Neuronal stem cell (in vitro differentiated cells): ENCODE results near the gene DCTN1.
A peak's percentile ranks its signal among the peaks of the same experiment; 100 is the strongest.
"Not testable (repeated sequence)": the region's sequence is repeated elsewhere in the genome, so short reads cannot be mapped to it uniquely, and the experiment has no call there.

Source experiments
- DNase-seq: peaks from one replicate; pipeline ENCODE4 v3.0.0-alpha.2; 2013; ENCODE audit warnings: low spot score
- H2AFZ ChIP-seq: one replicate; pipeline ENCODE4 v1.6.1; 2013; ENCODE audit warnings: mild to moderate bottlenecking, low read length, inconsistent platforms
- H2AK5ac ChIP-seq: 2 replicates; pipeline ENCODE4 v1.6.1; 2013; ENCODE audit warnings: low read depth, mild to moderate bottlenecking, inconsistent platforms, low read length, moderate library complexity, mixed read lengths
- H2BK120ac ChIP-seq: 2 replicates; pipeline ENCODE4 v1.6.1; 2013; ENCODE audit warnings: low read depth, mild to moderate bottlenecking, inconsistent platforms, low read length, moderate library complexity, mixed read lengths
- H2BK12ac ChIP-seq: one replicate; pipeline ENCODE4 v1.6.1; 2013; ENCODE audit warnings: low read length, inconsistent platforms
- H2BK15ac ChIP-seq: 2 replicates; pipeline ENCODE4 v1.6.1; 2013; ENCODE audit warnings: mild to moderate bottlenecking, low read length, inconsistent platforms, mixed read lengths
- H2BK5ac ChIP-seq: one replicate; pipeline ENCODE4 v1.6.1; 2013; ENCODE audit warnings: inconsistent platforms, mild to moderate bottlenecking, low read length, moderate library complexity
- H3K14ac ChIP-seq: one replicate; pipeline ENCODE4 v1.6.1; 2013; ENCODE audit warnings: low read length, inconsistent platforms
- H3K18ac ChIP-seq: 2 replicates; pipeline ENCODE4 v1.6.1; 2013; ENCODE audit warnings: low read length, inconsistent platforms
- H3K23ac ChIP-seq: 2 replicates; pipeline ENCODE4 v1.6.1; 2013; ENCODE audit warnings: low read depth, mild to moderate bottlenecking, mixed read lengths, low read length, inconsistent platforms; ENCODE audit not compliant: poor library complexity
- H3K27ac ChIP-seq: replicated peaks from 3 replicates; pipeline ENCODE4 v1.5.1; 2013; ENCODE audit warnings: low read length, inconsistent platforms
- H3K27me3 ChIP-seq, 3 experiments: 2 replicates each; pipeline ENCODE4 v1.6.1; 2013; ENCODE audit warnings: low read length in 3 of 3, mild to moderate bottlenecking in 2 of 3, inconsistent platforms in 1 of 3, low read depth in 1 of 3, mixed read lengths in 1 of 3, moderate library complexity in 1 of 3; ENCODE audit not compliant: control insufficient read depth in 3 of 3, insufficient read depth in 3 of 3
- H3K36me3 ChIP-seq, 2 donors: replicated peaks in 1 of 2; 2 replicates each; pipeline ENCODE4 v1.6.1; 2013; ENCODE audit warnings: low read length in 2 of 2; ENCODE audit not compliant: control insufficient read depth in 2 of 2, insufficient read depth in 2 of 2
- H3K4ac ChIP-seq: 2 replicates; pipeline ENCODE4 v1.6.1; 2013; ENCODE audit warnings: inconsistent platforms, mild to moderate bottlenecking, low read length, moderate library complexity
- H3K4me1 ChIP-seq, 2 donors: 1 replicate in 1 of 2; 2 replicates in 1 of 2; pipeline ENCODE4 v1.6.1; 2013; ENCODE audit warnings: low read length in 2 of 2, low read depth in 1 of 2; ENCODE audit not compliant: control insufficient read depth in 2 of 2, insufficient read depth in 1 of 2
- H3K4me2 ChIP-seq: one replicate; pipeline ENCODE4 v1.6.1; 2013; ENCODE audit warnings: mild to moderate bottlenecking, low read length, inconsistent platforms; ENCODE audit not compliant: insufficient read depth, poor library complexity, severe bottlenecking
- H3K4me3 ChIP-seq, 2 donors: 2 replicates each; pipeline ENCODE4 v1.5.1; 2013; ENCODE audit warnings: low read length in 2 of 2, mild to moderate bottlenecking in 2 of 2, inconsistent platforms in 1 of 2, moderate library complexity in 1 of 2
- H3K79me1 ChIP-seq: one replicate; pipeline ENCODE4 v1.6.1; 2013; ENCODE audit warnings: low read depth, mild to moderate bottlenecking, inconsistent platforms, low read length, moderate library complexity
- H3K9ac ChIP-seq: one replicate; pipeline ENCODE4 v1.6.1; 2013; ENCODE audit warnings: mild to moderate bottlenecking, low read depth, low read length, inconsistent platforms; ENCODE audit not compliant: poor library complexity
- H3K9me3 ChIP-seq, 2 donors: replicated peaks in 1 of 2; 2 replicates each; pipeline versions ENCODE3 to v1.6.1; 2013; ENCODE audit warnings: low read length in 2 of 2, mild to moderate bottlenecking in 2 of 2, inconsistent platforms in 1 of 2, low read depth in 1 of 2, mixed read lengths in 1 of 2, moderate library complexity in 1 of 2; ENCODE audit not compliant: control insufficient read depth in 2 of 2, insufficient read depth in 1 of 2
- H4K8ac ChIP-seq: one replicate; pipeline ENCODE4 v1.6.1; 2013; ENCODE audit warnings: low read depth, mild to moderate bottlenecking, inconsistent platforms, low read length, moderate library complexity
- H4K91ac ChIP-seq: one replicate; pipeline ENCODE4 v1.6.1; 2013; ENCODE audit warnings: low read length, low read depth, mild to moderate bottlenecking, inconsistent platforms; ENCODE audit not compliant: poor library complexity
- WGBS, 2 donors: extraction: QIAGEN DNeasy Blood & Tissue Kit; methylation state at CpG; one replicate each; pipeline ENCODE4 v1.1.7; 2013; ENCODE audit warnings: missing lambda C conversion rate in 2 of 2, mixed read lengths in 1 of 2; ENCODE audit not compliant: insufficient read length in 2 of 2, insufficient replicate concordance in 1 of 2; ENCODE audit errors: extremely low coverage in 2 of 2; 5-methylcytosine and 5-hydroxymethylcytosine counted together

The DCTN1 gene

GRCh38 chr2:74421221-74421870 lies 41.2 kb upstream of the DCTN1 start, which contains the start of the genes C2orf81 and WDR54:
TSS of gene C2orf81 (minus strand) at chr2:74421619. CDS start at chr2:74421560, 59 bp downstream.
TSS of gene WDR54 (plus strand) at chr2:74421730. CDS start at chr2:74422154, 424 bp downstream.
- Histone ChIP-seq H4K8ac (peak within 1 kb of the TSS; percentile 43), H3K23ac (peak within 1 kb of the TSS; percentile 96), H2BK120ac (peak within 1 kb of the TSS; percentile 81), H3K9ac (peak within 1 kb of the TSS; percentile 98), H2BK12ac (peak within 1 kb of the TSS; percentile 41), H2BK5ac (peak within 1 kb of the TSS; percentile 95), H3K9me3 (no peaks in the 10 kb centered on the region), H3K4ac (no peak within 1 kb of the TSS), H4K91ac (no peak within 1 kb of the TSS), H3K4me1 (peaks cover 0 to 7% of the 10 kb centered on the region in 2 donors), H3K27ac (peak within 1 kb of the TSS; percentile 96), H3K79me1 (peaks cover 10% of the 10 kb centered on the region), H3K27me3 (no peaks in the 10 kb centered on the region), H2BK15ac (no peak within 1 kb of the TSS), H3K4me2 (peak within 1 kb of the TSS; percentile 96), H3K14ac (peak within 1 kb of the TSS; percentile 82), H2AFZ (peak within 1 kb of the TSS; percentile 97), H2AK5ac (peak within 1 kb of the TSS; percentile 64), H3K36me3 (peaks cover 20 to 28% of the 10 kb centered on the region in 2 donors), H3K4me3 (peak within 1 kb of the TSS; percentile 87 to 94), H3K18ac (peak within 1 kb of the TSS; percentile 99)
- DNase-seq: peak; percentile 91
- no CpG with 5 or more reads among the region's 57 CpGs for WGBS, 2 donors

DNA sequence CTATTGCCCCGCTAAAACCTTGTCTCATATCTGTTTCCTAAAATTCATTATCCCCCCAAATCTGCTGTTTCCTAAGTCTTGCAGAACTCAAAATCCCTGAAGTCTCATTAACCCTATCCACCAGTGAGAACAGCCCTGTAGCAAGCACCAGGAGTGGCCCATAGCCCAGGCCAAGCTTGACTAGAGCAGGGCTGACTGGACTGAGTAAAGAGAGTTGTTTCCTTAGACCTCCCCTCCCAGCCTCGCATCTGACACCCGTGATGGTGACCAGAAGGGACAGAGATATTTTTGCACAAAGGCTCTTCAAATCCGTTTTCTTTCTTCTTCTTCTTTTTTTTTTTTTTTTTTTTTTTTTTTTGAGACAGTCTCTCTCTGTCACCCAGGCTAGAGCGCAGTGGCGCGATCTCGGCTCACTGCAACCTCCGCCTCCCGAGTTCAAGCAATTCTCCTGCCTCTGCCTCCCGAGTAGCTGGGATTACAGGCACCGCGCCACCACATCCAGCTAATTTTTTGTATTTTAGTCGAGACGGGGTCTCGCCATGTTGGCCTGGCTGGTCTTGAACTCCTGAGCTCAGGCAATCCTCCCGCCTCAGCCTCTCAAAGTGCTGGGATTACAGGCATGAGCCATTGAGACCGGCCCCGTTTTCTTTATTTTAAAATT lies 40.5 kb upstream of the DCTN1 start:
- H3K14ac ChIP-seq, H3K4me1 ChIP-seq, H3K23ac ChIP-seq, H2BK15ac ChIP-seq, H4K91ac ChIP-seq, H3K9me3 ChIP-seq, H3K27ac ChIP-seq, H4K8ac ChIP-seq, H2AK5ac ChIP-seq, H3K9ac ChIP-seq, H3K27me3 ChIP-seq, H2BK120ac ChIP-seq, H3K4ac ChIP-seq, H2BK12ac ChIP-seq, H3K18ac ChIP-seq, H3K79me1 ChIP-seq, H2BK5ac ChIP-seq, DNase-seq: not testable (repeated sequence)
- Histone ChIP-seq H3K4me2 (peak overlapping the region; percentile 13), H3K4me3 (peak overlapping the region in 1 of 2 donors; percentile 87), H3K36me3 (peaks cover 15 to 20% of the 10 kb centered on the region in 2 donors), H2AFZ (peak overlapping the region; percentile 97)
- WGBS, 2 donors: no CpG with 5 or more reads among the region's 19 CpGs

DNA sequence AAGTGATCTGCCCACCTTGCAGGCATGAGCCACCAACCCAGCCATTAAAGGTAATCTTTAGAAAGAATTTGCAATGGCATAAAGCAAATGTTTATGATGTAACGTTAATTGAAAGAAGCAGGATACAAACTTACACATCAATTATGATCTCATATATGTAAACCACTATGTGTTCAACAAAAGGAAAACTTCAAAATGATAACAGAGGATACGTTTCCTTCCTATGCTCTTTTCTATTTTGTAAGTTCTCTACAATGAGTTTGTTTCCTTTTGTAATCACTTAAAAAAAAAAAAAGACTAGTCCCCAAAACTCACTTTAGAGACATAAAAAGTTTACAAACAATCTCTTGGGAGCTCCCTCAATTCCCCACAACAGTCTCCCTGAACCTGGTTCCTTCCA lies 39.9 kb upstream of the DCTN1 start:
- no peak overlapping the region for H3K4ac ChIP-seq
- no peak overlapping the region for H2BK5ac ChIP-seq
- H2BK120ac ChIP-seq: no peak overlapping the region
- no peak overlapping the region for H3K27ac ChIP-seq
- peaks cover 9% of the 10 kb centered on the region for H3K79me1 ChIP-seq
- peaks cover 0 to 9% of the 10 kb centered on the region in 2 donors for H3K4me1 ChIP-seq
- no peak overlapping the region for H3K18ac ChIP-seq
- H3K23ac ChIP-seq: no peak overlapping the region
- H3K4me2 ChIP-seq: no peak overlapping the region
- no peak overlapping the region for H4K8ac ChIP-seq
- no peak for DNase-seq
- no peaks in the 10 kb centered on the region for H3K27me3 ChIP-seq
- H3K9ac ChIP-seq: no peak overlapping the region
- H2AFZ ChIP-seq: no peak overlapping the region
- H4K91ac ChIP-seq: no peak overlapping the region
- H3K4me3 ChIP-seq: no peak overlapping the region
- no peak overlapping the region for H2BK15ac ChIP-seq
- WGBS, 2 donors: no CpG with 5 or more reads among the region's 2 CpGs
- peaks cover 9 to 15% of the 10 kb centered on the region in 2 donors for H3K36me3 ChIP-seq
- no peak overlapping the region for H3K14ac ChIP-seq
- peaks cover 0 to 3% of the 10 kb centered on the region in 2 donors for H3K9me3 ChIP-seq
- no peak overlapping the region for H2BK12ac ChIP-seq
- no peak overlapping the region for H2AK5ac ChIP-seq

- H3K4ac ChIP-seq: no peak overlapping the region
- no peak overlapping the region for H2BK5ac ChIP-seq
- no peak overlapping the region for H3K23ac ChIP-seq
- H3K9me3 ChIP-seq: peaks cover 0 to 3% of the 10 kb centered on the region in 2 donors
- no peak overlapping the region for H3K18ac ChIP-seq
- H3K27me3 ChIP-seq: no peaks in the 10 kb centered on the region
- no peak overlapping the region for H4K8ac ChIP-seq
- no peak overlapping the region for H3K4me2 ChIP-seq
- H2BK15ac ChIP-seq: no peak overlapping the region
- peaks cover 3 to 8% of the 10 kb centered on the region in 2 donors for H3K36me3 ChIP-seq
- peaks cover 2% of the 10 kb centered on the region for H3K79me1 ChIP-seq
- H2AFZ ChIP-seq: no peak overlapping the region
- H2BK12ac ChIP-seq: no peak overlapping the region
- H3K9ac ChIP-seq: no peak overlapping the region
- peaks cover 0 to 9% of the 10 kb centered on the region in 2 donors for H3K4me1 ChIP-seq
- H2BK120ac ChIP-seq: no peak overlapping the region
- no peak overlapping the region for H3K4me3 ChIP-seq
- H2AK5ac ChIP-seq: no peak overlapping the region
- DNase-seq: no peak
- no CpG with 5 or more reads among the region's 1 CpG for WGBS, 2 donors
- no peak overlapping the region for H3K14ac ChIP-seq
- H4K91ac ChIP-seq: no peak overlapping the region
- H3K27ac ChIP-seq: no peak overlapping the region
Observed at GRCh38 chr2:74419345-74419744, 39.2 kb upstream of the DCTN1 start.
